CD4-positive, alpha-beta T cell treated with Interferon alpha-2 for 1 hour (primary cell): ENCODE data around the gene OSBPL8.

Source experiments
- DNase-seq, 2 donors: peaks; one replicate each; pipeline ENCODE4 v3.0.0-alpha.2; 2020 to 2022

OSBPL8 gene

DNA sequence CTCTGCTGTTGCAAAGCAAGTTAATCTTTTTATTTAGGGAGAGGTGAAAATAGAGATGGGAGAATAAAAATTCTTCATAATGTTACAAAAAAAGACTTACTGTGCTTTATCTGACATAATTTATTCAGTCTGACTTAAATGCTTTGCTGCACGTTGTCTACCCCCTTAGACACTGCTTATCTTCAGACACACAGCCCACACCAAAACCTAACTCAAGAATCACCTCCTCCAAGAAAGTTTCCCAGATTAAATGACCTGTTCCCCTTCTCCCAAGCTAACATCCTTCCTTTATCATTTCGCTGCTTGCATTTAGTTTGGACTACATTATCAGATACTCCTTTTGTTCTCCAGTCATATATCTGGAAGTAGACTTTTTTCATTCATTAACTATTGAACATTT, 3.8 kb downstream of the OSBPL8 start:
- DNase-seq, result no peak

DNA sequence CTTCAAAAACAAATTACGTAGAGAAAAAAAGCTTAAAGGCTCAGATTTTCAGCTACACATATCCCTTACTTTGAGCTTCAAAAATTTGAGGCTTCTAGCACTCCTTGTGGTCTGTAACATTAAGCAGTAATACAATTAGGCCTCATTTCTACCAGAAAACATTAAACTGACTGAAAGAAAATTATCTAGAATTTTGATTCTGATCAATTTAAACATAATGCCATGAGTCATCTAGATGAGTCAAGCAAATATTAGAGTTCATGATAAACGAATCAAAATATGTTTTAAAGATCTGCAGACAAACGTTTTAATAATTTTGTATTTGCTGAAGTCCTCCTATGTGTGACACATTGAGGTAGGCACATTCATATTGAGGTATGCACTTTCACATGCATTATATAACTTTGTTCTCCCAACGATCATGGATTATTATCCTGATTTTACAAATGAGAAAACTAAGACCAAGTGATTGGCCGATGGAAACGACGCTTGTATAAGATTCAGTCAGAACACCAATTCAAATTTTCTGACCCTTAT, 4.3 kb downstream of the OSBPL8 start:
- no peak for DNase-seq

DNA sequence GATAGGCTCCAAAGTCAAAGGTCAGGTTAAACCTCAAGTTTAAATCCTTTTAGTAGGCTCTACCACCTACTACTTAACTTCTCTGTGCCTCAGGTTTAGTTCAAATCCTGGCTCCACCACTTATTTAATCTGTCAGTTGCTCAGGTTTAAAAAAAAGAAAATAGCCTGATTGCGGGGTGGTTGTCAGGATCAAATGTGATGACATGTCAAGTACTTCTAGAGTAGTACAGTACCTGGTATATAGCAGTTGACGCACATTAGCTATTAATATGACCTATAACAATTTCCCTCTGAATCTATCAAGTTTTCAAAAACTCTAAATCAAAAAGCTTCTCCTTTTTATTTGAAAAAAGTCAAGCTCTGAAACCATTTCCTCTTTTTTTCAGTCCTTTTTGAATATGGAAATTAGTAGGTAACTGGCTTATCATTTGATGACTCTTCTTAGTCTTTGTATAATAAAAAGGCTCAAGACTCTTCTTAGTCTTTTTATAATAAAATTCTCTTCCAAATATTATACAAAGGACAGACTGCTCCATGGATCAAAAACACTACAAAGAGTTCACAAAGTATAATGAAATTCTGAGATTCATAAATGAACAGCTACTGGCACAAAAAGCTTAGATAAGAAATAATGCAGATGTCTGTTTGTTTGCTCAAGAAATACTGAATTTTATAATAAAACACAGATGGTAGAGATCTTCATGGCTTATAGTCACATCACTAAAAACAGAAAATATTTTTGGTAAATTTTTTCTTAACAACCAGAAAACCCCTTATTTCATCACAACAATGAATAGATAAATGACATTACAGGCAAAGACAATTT, 5.0 kb downstream of the OSBPL8 start:
- DNase-seq, result no peak

DNA sequence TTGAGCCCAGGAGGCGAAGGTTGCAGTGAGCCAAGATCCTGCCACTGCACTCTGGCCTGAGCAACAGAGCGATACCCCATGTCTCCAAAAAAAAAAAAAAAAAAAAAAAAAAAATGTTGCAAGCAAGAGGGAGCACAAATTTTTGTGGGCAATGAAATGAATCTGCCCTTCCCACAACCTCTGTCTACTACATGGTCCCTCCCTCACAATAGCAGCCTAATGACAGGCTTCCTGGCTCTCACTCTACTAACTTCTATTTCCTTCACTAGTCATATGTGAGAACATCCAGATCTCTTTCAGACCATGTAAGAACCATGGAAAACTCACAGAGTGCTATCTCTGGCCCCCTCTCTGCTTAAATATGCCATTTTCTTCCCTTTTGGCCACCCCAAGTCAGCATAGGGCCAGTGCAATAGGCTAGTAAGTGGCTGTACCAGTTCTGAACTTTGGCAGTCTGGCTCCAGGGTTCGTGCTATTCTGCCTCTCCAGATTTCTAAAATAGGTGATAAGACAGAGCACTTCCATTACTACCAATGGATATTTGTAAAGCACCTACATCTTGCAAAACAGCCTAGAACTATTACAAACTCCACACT, 7.1 kb downstream of the OSBPL8 start:
- no peak for DNase-seq

DNA sequence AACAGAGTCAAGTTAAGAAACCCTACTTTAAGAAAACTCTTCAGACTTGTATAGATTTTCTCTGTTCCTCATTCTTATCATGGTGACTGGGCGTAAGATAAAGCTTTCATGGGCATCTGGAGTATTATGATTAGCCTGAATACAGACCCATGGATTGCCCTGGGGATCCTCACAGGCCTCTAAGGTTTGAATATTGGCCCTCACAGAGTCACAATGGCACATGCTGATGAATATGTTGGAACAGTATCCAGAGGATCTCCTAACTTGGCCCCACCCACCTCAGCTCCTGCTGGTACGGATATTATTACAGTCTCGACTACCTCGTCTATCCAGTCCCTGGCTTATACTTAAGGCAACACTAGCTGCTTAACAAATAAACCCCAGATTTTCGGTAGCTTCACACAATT, 8.1 kb downstream of the OSBPL8 start:
- no peak for DNase-seq

DNA sequence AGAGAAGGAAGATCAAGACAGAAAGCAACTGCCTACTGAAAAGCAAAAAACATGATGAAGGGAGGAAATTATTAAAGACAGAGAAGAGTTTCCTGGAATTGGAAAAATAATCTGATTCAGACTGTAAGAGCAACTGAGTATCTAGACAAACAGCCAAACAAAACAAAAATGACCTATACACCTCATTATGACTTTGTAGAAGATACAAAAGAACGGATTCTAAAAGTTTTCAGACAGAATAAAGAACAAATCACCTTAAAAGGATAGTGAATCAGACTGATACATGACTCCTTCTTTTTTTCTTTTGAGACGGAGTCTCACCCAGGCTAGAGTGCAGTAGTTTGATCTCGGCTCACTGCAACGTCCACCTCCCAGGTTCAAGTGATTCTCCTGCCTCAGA, 10.4 kb downstream of the OSBPL8 start:
- DNase-seq, result no peak

DNA sequence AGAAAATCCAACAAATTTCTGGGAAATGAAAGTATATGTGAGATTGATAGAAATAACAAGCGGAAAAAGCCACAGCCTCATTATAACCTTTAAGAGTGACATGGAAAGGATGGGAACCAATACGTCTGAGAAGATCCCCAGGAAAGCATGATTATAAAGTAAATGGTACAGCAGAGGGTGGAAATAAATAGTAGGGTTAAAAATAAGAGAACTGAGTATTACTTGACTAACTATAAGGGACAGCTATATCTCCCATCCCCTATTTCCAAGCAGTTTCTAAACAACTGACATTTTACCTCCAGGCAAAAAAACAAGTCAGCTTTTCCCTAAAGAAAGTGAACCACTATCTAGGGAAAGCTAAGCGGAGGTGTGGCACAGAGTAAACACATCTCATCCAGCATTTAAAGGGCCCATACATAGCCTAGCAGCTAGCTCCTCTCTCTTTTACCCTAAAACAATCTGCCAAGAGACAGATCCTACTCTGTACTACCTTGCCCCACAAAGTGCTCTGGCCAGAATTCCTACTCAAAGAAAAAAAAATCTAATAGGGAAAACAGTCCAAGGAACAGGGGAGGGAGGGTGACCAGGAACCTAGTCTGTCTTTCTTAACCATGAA, 11.2 kb downstream of the OSBPL8 start:
- DNase-seq, result no peak

DNA sequence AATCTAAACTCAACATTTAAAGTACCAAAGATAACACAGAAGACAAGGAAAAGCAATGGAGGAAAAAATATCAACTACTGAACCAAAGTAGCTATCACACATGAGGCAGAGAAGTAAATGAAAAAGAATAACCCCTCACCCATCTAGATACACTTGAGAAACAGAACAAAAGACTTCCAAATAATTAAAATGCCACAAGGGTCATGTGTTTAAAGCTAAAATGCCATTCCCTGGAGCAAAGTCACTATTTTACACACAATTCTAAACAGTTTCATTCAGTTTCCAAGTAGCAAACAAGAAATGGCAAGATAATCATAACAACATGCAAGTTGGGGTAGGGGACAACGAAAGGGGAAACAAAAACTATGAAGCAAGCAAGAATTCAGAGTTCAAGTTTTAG, 12.0 kb downstream of the OSBPL8 start:
- DNase-seq, result no peak

DNA sequence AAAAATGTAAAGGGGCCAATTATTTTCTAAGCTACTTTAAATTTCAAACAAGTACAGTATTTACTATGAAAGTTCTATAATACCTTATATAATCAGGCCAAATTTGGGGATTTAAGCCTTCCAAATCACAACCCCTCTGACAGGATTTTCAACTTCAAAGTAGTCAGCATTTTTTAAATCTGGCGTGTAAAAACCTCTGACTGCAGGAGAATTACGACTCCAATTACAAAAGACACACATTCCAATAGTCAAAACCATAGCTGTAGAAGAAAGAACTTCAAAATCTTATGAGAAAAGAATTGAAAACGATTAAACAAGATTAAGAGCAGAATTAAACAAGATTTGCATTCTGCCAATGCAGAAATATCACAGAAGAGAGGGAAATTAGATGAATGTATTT, 12.7 kb downstream of the OSBPL8 start:
- DNase-seq, result no peak

DNA sequence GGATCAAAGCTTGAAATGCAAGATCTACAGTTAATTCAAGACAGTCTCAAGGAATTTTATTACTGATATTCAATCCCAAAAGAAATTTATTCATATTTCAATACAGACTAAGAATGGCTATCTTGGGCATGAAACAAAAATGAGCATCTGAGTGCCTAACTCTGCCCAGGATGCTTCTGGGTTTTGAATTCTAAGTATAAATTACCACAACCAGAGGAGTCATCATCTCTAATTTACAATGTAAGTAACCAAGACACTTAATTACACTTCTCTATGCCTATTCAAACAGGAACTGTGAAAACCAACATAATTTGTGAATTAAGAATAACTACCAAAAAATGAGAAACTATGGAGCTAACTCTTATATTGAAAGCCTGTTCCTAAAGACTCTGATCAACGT, 14.1 kb downstream of the OSBPL8 start:
- DNase-seq, result no peak

DNA sequence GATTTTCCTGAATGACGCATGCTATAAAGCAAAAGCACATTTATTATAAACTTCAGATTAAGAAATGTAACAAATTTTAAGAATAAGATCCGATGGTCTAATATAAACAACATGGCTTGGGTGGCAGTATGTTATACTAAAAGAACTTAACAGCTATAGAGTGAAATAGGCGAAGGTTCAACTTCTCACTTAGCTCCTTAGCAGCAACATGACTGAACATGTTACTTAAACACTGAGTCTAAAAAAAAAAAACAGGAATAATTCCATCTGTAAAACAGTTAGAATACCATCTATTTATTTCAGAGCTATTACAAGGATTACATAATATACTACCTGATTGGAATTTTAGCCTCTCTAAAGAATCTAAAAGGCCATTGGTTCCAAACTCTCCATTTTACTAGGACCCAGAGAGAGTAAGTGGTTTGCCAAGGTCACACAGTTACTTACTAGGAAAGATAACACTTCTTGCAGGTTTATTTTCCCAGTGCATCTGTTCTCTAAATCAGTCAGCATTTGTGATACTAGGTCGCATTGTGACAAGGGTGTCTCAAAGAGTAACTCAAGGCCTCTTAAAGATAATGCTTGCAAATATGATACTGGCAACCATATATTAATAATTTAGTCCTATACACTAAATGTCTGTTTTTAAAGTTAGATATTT, 14.8 kb downstream of the OSBPL8 start:
- DNase-seq, result no peak

DNA sequence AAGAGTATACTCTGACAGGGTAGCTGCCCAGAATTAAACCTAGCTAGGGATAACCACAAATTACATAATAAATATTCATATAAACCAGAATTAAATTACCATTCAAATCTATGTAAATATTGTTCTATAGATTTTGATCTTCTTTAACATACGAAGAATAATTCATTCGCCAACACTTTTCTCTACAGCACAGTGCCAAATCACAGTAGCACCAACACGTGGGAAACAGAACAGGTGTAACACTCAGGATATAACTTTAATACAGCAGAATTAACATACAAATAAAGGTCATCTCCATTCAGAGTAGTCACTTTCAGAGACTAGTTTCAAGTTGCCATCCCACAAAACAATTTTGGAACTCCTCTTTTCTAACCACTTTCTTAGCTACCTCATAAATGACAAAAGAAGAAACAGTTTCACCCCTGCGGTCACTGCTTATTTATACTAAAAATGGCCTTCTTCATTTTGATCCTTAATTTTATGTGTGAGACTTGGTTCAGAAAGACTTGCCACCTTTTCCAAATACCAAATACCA, 15.7 kb downstream of the OSBPL8 start:
- no peak for DNase-seq

DNA sequence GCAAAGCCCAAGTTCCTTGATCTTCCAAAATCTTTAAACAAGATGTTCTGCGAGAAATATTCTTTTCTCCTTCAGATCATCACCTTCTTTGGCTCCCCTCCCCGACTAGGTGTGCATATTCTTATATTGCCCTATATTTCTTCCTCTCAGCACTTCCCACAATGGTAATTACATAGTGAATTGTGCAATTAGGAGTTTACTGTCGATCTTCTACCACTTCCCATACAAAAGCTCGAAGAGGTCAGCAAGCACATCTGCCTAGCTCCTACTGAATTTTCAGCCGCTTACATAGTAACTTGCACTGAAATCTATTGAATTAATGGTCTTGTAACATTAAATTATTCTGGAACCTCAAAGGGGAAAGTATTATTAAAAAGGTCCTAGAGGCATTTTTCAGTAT, 16.7 kb downstream of the OSBPL8 start:
- DNase-seq, result no peak

DNA sequence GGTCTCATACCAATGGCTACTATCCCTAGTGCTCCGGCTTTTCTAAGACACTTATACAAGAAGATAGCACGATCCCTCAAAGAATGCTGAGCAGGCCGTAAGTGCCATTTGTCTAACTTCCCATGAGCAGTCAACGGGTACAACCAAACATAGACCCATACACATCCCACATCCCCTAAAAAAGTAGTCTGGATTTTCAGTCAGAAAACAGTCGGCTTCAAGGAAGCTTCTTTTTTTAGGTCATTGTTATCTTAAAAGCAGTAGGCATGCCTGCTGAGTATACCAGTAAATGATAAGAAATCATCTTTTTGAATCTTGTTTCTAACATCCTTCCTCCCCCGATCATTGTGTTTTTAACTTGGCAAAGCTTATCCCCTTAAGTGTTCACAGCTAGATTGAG, 19.8 kb downstream of the OSBPL8 start:
- DNase-seq, result no peak

DNA sequence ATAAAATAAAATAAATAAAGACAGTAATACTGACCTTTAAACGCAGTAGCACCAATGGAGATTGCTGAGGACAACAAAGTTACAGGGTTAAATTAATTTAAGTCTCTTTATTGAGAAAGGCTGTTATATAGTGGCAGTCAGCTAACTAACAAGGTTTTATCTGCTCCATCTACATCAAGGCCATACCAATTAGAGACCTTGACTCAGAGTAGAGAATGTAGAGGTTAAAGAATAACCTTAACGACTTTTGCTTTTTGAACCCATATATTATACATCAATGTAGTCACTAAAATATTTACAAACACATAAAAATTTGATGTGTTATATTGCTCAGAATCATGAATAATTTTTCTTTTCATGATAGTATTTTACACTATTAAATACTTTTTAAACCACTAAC, 21.6 kb downstream of the OSBPL8 start:
- DNase-seq, result no peak

DNA sequence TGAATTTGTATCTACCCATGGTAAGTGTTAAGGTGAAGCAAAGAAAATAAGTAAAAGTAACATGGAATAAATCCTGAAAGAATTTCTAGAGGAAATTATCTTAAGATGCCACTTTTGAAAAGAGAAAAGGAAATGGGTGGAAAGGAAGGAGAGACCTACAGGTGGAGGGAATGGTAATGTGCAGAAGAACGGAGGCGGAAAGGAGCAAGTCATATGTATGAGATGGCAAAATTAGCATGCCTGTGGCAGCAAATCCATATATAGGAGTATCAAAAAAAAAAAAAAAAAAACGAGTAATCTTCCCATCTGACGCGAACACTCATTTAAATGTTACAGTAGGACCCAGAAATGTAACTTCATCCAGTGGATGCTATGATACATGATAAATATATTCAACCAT, 23.0 kb downstream of the OSBPL8 start:
- no peak for DNase-seq

DNA sequence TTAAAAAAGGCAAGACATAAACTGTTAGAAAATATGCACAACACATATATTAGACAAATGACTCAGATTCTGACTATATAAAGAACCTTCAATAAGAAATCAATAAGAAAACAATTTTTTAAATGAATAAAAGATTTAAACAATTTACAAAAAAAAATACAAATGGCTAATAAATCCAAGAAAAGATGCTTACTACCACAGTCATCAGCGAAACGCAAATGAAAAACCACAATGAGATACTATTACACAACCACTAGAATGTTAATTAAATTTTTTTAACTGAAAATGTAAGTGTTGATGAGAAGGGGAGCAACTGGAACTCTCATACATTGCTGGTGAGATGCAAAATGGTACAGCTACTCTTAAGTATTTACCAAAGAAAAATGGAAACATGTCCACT, 24.4 kb downstream of the OSBPL8 start:
- no peak for DNase-seq

DNA sequence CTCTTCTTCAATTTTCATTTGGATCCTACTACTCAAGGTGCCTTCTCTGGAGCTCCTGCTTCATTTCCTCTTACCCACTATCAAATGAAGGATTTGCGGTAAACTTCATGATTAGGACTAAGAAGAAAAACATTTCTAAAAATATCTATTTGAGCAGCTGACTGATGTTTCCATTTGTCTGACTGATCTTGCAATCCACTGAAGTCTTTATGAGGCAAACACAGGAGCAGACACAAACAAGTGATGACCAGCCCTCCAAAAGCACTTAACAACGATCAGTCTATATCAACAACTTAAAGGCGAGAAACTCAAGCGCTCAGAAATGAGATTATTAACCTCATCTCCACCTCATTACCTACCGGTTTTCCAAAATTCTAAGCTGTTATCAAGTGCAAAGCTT, 26.2 kb downstream of the OSBPL8 start:
- DNase-seq, result no peak

DNA sequence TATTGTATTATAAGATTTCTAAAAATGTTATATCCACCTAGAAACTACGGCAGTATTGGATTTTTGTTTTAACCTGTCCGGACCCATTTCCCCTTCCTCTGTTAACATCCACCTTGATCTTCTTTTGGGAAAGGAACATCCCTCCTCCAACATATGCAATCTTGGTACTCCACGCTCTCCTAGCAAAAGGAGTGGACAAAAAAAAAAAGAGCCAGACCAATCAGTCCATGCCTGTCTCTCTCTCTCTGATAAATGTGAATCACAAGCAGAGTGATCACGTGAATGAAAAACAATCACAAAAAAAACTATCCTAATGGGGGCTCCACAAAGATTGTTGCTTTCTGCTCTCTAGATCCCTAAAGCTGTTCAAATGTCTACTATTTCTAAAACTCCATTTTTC, 27.1 kb downstream of the OSBPL8 start:
- DNase-seq, result no peak

DNA sequence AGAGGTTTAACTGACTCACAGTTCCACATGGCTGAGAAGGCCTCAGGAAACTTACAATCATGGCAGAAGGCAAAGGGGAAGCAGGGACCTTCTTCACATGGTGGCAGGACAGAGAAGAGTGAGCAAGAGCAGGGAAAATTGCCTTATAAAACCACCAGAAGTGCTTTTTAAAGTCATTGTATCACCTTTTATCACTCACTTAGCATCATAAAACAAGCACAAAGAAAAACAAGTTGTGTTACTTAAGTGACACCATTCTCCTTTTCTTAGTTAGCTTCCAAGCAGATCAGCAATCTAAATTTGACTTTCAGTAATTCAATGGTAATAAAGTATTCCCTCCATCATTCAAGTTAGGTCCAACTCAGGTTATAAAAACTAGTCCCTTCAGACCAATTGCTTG, 28.5 kb downstream of the OSBPL8 start:
- no peak for DNase-seq

DNA sequence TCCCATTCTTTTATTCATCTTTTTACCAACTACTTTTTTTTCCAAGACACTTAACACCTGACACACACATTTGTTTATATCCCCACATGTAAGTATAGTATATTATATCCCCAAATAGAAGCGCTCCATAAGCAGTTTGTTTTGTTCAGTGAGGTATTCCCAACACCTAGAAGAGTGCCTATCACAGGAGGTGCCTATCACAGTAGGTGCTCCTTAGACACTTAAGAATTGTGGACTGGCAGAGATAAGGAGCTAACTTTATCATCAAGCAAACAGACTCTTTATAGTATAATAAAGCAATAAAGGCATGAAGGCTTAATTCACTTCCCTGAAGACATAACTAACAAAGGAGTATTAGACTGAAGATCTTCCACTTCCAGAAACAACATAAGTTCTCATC, 29.1 kb downstream of the OSBPL8 start:
- DNase-seq, result no peak

DNA sequence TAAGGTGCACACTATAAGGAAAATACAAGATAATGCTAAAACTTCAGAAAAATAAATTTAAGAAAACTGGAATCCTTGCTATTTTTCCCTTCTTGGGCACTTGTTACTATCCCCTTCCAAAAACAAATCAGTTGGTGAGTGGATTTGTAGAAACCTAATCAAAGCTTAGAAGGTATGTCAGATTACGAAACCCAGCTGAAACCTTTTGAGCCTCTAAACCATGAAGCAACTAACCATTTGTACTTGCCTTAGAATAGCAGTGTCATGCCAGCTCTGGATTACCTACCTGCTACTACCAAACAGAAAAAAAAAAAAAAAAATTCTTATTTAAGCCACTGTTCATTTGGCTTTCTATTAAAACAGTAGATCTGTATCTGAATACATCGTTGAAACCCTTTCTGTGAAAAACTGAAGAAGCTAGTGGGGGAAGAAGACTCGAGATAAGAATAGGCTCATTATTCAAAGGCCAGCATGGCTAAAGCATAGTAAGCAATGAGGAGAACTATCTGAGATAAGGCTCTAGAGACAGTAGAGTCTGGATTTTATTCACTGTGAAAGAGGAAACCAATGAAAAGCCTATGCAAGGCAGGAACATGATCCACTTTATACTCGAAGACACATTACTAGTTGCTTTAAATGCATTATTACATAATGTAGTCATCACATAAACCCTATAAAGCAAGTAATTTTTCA, 30.2 kb downstream of the OSBPL8 start:
- DNase-seq, result no peak

DNA sequence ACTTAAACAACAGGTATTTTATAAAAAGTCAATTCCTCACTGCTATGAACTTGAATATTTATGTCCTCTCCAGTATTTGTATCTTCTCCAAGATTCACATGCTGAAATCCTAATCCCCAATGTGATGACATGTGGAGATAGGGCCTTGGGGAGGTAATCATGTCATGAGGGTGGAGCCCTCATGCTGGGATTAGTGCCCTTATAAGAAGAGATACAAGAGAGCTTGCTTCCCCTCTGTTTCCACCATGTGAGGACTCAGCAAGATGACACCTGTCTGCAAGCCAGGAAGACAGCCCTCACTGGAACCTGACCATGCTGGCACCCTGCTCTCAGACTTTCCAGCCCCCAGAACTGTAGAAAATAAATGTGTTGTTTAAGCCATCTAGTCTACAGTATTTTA, 36.2 kb downstream of the OSBPL8 start:
- DNase-seq, result no peak
